Retina (tissue), 1 donor: ENCODE data around the gene JPH3.
"Not testable (repeated sequence)": the region's sequence is repeated elsewhere in the genome, so short reads cannot be mapped to it uniquely, and the experiment has no call there.

Experiments
- DNase-seq: peaks from one replicate; pipeline ENCODE4 v3.0.0-alpha.2; 2016

The JPH3 gene

DNA sequence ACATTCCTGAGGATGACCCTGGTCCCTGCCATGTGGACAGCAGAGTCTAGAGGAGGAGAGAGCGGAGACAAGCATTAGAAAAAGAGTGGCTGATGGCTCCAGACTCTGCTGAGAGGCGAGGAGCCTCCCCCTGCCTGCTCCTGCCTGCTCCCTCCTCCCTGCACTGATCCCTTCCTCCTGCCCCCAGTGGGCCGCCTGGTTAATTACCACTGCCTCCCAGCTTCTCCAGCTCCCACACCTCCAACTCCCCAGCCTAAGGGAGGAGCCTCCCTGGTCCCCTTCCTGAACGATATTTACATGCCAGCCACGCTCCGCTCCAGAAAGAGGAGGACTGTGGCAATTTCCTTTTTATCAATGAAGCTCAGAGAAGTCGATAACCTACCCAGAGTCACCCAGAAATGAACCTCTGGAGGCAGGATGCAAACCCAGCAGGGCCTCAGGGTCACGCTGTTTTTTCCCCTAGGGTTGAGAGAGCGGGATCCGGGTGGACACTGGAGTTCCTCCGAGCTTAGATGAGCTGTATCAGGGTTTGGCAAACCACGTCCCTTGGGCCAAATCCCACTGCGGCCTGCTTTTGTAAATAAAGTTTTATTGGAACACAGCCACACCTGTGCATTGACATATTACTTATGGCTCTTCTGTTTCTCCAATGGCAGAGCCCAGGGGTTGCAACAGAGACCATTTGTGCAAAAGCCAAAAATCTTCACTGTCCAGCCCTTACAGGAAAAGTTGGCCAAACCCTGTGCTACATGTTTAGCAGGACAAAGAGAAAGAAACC is 27.1 kb upstream of the JPH3 start:
- no peak for DNase-seq

DNA sequence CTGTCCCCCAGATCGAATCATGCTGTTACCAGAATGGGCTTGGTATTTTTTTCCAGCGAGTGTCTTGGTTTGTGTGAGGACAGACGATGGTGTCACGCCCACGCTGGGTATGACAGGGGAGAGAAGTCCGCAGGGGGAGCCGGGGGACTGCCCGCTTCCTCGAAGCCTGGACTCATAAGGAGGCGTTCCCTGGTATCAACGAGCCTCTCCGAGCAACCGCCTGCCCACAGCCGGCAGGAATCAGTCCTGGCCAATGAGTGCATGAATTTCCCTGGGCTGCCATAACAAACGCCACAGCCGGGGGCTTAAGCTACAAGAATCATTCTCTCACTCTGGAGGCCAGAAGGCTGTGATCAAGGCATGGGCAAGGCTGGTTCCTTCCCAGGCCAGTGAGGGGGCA is 26.1 kb upstream of the JPH3 start:
- no peak for DNase-seq

DNA sequence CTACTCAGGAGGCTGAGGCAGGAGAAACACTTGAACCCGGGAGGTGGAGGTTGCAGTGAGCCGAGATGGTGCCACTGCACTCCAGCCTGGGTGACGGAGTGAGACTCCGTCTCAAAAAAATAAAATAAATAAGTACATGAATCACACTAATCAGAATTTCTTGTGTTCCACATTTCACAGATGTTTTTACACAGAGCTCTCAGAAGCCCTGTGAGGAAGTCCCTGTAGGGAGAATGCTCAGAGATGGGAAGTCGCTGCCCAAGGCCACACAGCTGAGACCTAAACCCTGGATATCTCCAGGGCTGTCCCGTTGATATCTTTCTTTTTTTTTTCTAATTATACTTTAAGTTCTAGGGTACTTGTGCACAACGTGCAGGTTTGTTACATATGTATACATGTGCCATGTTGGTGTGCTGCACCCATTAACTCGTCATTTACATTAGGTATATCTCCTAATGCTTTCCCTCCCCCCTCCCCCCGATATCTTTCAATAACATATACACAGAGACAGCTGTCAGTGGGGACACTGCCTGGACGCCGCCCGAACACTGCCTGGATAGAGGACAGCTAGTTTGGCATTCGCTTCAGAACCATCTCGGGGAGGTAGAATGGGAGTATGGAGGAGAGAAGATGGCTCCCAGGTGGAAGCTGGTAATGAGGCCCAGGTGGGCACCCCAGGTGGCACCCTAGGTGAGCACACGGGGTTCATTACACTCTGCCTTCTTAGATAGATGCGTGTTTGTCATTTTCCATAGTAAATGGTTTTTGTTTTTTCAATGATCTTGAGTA is 24.0 kb upstream of the JPH3 start:
- DNase-seq: not testable (repeated sequence)

DNA sequence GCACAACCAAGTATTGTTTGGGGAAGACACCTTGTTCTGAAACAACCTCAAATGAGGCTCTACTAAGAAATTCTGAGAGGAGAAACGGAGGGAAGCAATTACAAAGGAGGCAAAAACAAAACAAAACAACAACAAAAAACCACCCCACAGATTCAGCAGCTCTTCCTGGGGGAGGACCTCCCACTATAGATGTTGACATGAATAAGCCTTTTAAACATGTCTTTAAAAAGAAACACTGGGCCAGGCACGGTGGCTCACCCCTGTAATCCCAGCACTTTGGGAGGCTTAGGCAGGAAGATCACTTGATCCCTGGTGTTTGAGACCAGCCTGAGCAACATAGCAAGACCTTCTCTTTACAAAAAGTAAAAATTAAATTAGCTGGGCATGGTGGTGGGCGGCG is 22.6 kb upstream of the JPH3 start:
- no peak for DNase-seq

DNA sequence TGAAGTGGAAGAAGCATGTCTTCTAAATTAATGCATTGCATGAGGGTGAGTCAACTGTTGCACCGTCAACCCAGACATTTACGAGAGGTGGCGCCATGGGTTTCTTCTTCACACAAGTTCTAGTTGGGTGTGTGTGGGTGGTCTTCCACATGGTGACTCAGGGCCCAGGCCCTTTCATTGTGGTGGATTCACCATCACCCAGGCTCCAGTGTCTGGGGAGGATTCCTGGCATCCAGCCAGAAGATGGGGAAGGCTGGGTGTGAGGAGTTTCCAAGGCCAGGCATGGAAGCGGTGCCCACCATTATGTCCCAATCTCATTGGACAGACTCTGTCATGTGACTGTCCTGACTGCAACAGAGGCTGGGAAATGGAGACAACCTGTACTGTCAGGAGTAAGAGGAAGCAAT is 21.4 kb upstream of the JPH3 start:
- DNase-seq: no peak

DNA sequence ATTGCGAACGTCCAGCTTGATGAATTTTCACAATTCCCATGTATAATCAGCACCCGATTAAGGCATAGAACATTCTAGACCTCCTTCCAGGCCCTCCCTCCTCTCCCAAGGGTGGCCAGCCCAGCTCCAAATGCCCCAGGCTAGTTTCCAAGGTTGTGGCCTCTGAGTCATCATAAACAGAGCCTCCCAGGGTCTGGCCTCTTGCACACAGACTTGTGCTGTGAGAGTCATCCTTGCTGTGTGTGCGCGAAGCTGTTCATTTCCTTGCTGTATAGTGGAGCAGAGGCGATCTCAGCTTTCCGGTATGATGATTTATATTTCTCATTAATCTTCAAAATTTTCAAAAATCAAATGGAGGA is 20.5 kb upstream of the JPH3 start:
- peak; percentile 23 for DNase-seq

DNA sequence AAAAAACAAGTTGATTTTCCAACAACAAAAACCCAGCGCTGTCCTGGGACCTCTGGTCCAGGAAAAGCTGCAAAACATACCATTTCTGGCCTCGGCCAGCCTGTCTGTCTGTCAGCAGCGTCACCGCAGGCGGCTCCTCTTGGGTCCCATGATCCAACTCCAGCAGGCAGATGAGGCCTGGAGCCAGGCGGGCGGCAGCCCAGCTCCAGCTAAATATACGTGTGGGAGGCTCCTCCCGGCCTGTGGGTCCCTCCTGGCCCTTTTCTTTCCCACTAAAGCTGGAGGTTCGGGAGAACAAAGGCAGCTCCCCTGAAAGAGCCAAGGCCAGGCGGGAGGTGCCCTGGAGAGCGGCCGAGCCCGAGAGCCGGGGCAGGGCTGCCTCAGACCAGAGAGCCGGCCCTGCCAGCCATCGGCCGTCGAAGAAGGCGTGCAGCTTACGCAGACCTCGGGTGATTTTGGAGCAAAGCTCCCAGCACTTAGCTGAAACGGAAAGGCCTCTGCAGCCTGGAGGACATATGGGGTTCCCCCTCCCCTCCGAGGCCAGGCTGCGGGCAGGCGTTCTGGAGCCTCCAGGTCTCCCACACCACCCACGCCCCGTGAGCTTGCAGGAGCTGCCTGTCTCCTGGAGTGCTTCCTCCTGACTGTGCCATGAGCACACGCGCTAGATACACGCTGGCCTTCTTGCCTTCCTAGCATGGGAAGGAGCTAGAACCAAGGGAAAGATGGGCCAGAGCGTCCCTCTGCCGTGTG is 19.9 kb upstream of the JPH3 start:
- peak; percentile 42 for DNase-seq

DNA sequence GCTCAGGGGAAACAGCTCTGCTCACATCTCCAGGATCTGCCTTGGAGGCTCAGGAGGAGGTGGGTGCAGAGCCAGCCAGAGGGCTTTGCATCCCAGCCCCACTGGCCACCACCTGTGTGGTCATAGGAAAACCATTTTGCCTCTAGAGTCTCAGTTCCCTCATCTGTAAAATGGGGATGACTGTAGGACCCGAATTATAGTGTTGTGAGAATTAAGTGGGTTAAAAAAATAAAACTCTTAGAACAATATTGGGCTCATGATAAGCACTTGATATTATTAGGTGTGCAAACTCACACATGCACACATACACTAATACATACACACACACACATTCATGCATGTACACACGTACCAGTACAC is 19.4 kb upstream of the JPH3 start:
- DNase-seq: no peak

DNA sequence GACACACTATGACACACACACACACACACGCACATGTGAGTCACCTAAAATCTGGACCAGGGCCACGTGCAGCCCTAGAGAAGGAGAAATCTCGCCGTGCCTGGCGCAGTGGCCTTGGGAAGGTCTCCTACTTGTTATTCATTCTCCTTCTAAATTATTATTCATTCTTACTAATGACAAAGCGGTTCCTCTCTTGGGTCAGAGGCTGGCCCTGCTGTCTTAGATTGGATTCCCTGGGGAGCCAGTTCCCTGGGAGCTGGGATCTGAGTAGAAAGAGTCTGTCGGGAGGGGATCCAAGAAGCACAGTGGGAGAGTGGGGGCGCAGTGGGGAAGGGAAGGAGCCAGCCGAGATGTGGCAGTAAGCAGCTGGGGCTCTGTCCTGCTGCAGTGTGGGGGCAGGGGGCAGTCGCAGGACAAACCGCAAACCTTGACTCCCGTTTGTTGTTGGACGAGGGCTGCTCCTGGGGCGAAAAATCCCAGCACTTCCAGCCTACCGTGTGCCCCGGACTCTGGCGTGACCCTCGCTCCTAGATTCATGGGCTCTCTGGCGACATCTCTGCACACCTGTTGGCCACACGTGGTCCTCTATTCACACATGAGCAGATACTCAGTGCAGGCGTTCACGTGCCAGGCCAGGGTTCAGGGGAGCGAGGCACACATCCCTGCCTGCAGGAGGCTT is 18.7 kb upstream of the JPH3 start:
- DNase-seq: no peak

DNA sequence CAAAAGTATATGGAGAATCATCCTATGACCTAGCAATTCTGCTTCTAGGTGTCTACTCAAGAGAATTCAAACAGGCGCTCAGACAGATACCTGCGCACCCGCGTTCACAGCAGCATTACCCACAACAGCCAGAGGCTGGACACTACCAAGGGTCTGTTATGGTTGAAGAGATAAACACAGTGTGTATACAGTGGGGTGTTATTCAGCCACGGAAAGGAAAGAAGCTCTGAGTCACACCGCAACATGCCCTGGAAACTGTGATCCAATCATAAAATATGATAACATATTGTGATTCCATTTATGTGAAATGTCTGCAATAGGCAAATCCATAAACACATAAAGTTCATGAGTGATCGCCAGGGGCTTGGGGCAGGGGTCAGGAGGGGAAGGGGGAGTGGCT is 18.0 kb upstream of the JPH3 start:
- DNase-seq: no peak

DNA sequence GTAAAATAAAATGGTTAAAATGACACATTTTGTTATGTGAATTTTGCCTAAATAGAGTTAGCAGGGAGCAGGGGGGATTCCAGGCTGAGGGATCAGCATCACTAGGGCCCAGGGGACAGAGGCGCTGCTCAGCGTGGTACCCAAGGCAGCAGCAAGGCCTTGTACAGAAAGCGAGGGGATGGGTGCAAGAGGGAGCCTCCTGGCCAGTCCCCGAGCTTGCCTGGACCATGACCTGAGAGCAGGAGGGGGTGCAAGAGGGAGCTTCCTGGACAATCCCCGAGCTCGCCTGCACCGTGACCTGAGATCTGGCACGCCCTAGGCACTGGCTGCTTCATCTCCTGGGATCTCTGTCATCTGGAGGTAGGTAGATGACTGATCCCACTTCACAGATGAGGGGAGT is 17.3 kb upstream of the JPH3 start:
- DNase-seq: no peak

DNA sequence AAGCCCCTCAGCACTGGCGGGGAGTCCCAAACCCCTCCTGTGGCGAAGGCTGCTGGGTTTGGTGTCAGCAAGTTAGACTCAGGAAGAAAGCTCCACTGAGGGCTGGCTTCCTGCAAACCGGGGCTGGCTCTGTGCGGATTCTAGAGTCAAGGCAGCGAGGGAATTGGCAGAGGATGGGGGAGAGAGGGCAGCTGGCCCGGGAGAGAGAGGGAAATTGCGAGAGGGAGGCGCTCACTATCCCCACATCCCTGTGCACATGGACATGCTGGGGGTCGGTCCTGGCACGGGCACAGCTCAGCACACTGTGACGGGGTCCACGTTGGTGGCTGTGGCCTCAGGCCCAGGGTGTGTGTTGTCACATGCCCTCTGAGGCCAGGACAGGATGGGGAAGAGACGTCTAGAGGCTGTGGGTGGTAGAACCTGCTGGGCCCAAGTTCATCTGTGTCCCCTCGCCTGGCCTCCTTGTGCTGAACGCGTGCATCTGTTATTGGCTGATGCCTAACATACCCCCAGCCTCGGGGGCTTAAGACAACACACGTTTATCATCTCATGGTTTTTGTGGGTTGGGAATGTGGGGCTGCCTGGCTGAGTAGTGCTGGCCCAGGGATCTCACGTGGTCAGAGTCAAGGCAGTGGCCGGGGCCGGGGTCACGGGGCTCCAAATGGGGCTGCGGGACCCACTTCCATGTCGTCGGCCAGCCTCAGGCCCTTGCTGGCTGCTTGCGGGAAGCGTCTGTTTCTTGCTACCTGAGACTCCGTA is 16.7 kb upstream of the JPH3 start:
- no peak for DNase-seq

DNA sequence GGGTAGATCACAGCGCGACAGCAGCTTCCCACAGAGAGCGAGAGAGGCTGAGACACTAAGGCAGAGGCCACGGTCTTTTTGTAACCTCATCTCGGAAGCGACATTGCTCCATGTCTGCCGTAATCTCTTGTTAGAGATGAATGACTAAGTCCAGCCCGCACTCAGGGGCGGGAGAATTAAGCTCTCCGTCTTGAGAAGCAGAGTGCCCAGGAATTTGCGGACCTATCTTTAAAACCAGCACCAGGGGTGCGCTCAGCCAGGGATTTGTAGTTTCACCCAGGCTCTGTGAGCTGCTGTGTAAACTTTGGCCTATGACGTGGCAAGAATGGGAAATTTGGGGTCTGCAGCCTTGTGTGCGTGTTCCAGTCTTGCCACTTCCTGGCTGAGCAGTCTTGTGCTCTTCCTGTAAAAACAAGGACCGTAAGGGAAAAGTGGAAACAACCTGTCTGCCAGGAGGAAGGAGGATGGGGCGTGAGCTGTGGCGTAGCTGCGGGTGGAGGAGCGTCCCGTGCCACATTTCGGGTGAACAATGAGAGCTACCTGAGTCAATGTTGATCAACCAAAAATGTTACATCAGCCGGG is 16.0 kb upstream of the JPH3 start:
- DNase-seq: no peak

DNA sequence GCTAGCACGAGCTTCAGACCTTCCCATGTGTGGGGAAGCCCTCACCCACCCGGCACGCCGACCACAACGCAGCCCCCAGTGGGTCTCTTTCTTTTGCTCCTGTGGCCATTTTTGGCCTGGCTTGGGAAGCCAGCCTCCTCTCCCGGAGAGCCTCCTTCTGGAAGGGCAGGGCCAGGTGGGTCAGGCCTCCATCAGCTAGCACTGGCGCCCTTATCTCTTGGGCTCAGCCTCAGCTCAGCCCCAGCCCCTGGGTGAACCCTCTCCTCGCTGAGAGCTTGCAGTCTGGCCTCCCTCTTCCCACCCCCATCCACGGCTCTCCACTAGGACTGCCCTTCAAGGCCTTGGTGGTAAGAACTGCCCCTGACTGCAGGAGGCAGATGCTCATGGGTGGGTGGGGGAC is 14.7 kb upstream of the JPH3 start:
- DNase-seq: no peak

DNA sequence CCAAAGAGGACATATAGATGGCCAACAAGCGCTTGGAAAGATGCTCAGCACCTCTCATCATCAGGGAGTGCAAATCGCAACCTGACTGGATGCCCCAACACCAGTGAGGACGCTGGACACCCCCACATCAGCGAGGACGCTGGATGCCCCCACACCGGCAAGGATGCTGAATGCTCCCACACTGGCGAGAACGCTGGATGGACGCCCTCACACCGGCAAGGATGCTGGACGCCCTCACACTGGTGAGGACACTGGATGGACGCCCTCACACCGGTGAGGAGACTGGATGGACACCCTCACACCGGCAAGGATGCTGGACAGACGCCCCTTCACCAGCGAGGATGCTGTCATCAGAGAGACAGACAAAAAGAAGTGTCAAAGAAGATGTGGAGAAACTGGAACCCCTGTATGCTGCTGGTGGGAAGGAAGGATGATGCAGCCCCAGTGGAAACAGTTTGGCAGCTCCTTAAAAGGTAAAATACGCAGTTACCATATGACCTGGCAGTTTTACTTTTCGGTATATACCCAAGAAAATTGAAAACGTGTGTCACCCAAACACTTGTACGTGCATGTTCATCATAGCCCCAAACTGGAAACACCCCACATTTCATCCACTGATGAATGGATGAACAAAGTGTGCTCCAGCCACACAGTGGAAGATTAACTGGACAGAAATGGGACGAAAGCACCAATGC is 10.1 kb upstream of the JPH3 start:
- no peak for DNase-seq

DNA sequence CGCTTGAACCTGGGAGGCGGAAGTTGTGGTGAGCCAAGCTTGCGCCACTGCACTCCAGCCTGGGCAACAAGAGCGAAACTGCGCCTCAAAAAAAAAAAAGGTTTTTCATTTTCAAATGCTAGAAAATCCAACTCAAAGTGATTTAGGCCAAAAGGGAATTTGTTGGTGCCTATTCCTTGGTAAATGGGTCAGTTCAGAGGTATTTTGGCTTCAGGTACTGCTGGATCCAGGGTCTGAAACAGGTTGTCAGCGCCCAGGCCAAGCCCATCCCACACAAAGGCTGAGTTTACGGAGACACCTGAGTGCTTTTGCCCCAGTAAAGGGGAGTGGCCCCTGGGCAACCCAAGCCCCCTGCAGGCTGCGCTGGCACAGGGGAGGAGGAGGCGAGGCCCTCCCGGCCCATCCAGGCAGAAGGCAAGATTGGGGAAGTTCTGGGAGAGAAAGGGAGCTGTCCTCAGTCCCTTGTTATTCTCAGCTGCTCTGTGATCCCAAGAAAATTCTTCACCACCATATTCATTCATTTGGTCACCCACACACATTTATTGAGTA is 8.5 kb upstream of the JPH3 start:
- no peak for DNase-seq

DNA sequence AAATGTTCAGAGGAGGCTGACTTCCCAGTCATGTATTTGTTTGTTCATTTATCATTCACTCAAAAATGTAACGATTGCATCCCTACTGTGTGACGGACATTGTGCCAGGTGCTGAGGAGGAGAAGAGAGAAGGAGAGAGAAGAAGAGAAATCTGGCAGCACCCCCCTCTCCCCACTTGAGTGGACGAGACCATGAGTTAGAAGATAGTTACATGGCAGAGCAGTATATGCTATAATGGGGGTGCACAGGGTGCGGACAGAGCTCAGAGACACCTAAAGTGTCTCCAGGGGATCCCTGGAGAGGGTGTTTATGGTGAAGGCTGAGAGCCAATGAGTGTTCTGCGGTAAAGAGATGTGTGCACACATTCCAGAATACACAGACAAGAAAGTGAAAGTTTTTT is 6.6 kb upstream of the JPH3 start:
- no peak for DNase-seq

DNA sequence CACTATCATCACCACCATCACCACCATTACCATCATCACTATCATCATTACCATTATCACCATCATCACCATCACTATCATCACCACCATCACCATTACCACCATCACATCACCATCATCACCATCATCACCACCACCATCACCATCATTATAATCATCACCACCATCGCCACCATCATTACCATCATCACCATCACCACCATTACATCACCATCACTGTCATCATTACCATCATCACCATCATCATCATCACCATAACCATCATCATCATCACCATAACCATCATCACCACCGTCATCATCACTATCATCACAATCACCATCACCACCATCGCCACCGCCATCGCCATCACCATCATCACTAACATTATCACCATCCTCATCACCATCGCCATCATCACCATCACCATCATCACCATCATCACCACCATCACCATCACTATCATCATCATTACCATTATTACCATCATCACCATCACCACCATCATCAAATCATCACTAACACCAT is 4.9 kb upstream of the JPH3 start:
- DNase-seq: no peak

DNA sequence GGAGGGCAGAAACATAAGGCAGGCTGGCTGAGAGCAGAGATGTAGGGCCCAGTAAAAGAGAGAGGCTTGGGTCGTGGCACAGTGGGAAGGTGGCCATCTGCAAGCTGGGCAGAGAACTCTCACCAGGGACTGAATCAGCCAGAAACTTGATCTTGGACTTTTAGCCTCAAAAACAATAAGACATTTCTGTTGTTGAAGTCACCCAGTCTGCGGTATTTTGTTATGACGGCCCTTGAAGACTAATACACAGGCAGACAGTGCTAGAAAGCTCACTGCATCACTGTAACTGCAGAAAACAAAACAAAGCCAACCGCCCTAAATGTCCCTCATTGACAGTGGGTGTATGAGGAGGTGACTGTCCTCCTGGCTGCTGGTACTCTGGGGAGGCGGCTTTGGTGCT is 3.9 kb upstream of the JPH3 start:
- DNase-seq: no peak

DNA sequence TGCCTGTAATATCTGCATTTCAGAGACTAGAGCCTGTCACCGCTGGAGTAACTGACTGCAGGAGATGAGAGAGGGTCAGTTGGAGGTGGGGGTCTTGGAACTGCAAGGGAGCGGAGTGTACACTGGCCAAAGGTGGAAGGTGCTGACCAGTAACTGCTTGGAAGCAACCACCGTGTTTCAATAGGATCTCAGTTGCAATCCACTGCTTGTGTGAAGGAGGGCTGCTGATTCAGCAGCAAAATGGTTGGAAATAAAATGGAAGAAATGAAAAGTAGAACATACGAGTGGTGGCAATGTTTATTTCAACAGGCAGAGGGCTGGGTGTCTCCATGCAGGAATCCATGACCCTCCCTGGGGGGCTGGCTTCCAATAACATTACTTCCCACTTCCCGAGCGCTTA is 2.1 kb upstream of the JPH3 start:
- DNase-seq: no peak

DNA sequence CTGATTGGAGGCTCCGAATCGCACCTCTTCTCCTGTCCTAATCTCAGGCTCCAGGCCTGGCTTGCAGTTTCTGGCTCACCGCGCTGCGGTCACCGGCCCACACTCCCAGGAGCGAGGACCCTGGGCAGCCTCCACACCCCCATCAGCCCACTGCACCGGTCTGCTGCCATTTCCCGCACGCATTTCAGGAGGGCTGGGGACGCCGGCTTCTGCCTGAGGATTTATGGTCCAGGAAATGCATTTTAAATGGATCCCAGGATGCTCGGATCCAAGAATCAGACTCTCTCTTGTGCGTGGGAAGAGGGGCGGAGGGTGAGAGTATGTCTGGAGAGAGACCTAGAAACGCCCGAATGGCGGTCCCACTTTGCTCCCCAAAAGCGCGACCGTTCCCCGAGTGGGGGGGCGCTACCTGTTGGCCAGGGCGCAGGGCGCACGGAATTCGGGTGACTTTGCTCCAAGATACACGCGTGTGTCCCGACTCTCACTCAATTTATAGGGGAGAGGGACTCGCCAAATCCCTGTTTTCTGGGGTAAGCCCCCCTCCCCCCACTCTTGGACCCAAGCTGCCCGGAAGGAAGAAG is 817 bp upstream of the JPH3 start:
- peak; percentile 42 for DNase-seq
